ENCODE data around the gene MEDAG. TPM values are rescaled to one million over a fixed set of nuclear protein-coding genes. Genes with fewer than 3 reads are reported as not detected.

The MEDAG gene
- total RNA-seq, 1 donor from 2014 or later, result not detected

DNA sequence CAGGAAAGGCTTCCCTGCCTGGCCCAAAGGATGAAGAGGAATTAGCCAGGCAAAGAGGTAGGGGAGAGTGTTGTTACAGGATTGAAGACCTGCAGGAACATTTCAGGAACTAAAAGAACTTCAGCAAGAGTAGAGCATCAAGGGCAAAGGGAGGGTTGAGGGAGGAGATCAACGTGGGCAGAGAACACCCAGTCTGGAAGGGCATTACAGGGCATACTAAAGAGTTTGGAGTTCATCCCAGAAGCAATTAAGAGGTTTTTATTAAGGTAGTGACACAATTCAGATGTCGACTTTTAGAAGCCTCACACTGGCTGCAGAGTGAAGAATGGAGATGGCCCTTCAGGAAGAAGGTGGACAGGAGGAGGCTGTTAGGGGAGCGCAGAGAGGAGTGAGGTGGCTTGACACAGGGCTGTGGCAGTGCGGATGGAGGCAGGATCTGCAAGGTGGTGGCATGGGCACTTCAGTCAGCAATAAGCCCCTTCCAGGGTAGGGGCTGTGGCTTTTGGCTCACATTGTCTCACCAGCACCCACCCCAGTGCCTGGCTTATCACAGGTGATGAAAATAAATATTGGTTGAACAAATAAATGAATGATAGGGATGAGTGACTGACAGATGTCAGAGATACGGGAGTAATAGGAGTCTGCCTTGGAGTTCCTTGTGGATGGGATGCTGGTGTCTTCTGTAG, 51.3 kb downstream of the MEDAG start:
- no peak for DNase-seq (ENCODE audit: low spot score)
- H3K36me3 Mint-ChIP-seq, result no peaks in the 10 kb centered on the region

DNA sequence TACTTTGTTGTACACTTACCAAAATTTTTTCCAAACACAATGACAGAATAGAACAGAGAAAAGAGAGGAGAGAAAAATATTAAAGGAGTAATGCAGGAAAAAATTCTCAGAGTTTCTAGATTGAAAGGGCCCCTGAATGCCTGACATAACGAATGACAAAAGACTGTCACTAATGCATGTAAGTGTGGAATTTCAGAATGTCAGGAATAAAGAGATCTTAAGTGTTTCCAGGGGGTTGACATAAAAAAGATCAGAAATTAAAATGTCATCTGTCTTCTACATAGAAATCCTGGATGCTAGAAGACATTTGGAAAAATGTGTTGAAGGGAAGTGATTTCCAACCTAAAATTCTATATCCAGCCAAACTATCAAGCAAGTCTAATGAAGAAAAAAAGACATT, 53.6 kb downstream of the MEDAG start:
- peaks cover 13% of the 10 kb centered on the region for H3K9me3 Mint-ChIP-seq
- TF ChIP-seq EZH2 (IDR thresholded peaks at IDR 0.05), result no peak
- TF ChIP-seq, protein P1, sequence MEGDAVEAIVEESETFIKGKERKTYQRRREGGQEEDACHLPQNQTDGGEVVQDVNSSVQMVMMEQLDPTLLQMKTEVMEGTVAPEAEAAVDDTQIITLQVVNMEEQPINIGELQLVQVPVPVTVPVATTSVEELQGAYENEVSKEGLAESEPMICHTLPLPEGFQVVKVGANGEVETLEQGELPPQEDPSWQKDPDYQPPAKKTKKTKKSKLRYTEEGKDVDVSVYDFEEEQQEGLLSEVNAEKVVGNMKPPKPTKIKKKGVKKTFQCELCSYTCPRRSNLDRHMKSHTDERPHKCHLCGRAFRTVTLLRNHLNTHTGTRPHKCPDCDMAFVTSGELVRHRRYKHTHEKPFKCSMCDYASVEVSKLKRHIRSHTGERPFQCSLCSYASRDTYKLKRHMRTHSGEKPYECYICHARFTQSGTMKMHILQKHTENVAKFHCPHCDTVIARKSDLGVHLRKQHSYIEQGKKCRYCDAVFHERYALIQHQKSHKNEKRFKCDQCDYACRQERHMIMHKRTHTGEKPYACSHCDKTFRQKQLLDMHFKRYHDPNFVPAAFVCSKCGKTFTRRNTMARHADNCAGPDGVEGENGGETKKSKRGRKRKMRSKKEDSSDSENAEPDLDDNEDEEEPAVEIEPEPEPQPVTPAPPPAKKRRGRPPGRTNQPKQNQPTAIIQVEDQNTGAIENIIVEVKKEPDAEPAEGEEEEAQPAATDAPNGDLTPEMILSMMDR (IDR thresholded peaks at IDR 0.05), result no peak
- Histone ChIP-seq H3K79me2 (ENCODE audit: low read depth) (no peaks in the 10 kb centered on the region), H3F3A (ENCODE audit: low read depth) (no peaks in the 10 kb centered on the region), H3K4me1 (no peaks in the 10 kb centered on the region), H3K4me3 (no peak overlapping the region), H3K4me2 (no peak overlapping the region), H4K20me1 (ENCODE audit: low read depth) (no peaks in the 10 kb centered on the region), H3K9ac (no peak overlapping the region), H3K36me3 (no peaks in the 10 kb centered on the region), H2AFZ (replicated peaks) (no peak overlapping the region), H3K9me3 (ENCODE audit: low read depth) (no peaks in the 10 kb centered on the region), H3K27me3 (no peaks in the 10 kb centered on the region), H3K27ac (no peak overlapping the region)
- no peak overlapping the region for H3K27ac Mint-ChIP-seq
- no peaks in the 10 kb centered on the region for H3K36me3 Mint-ChIP-seq
- no peak for DNase-seq (ENCODE audit: low spot score)
- H3K4me3 Mint-ChIP-seq, result no peak overlapping the region
- peaks cover 4% of the 10 kb centered on the region for H3K4me1 Mint-ChIP-seq
- peaks cover 2% of the 10 kb centered on the region for H3K27me3 Mint-ChIP-seq (ENCODE audit: insufficient read depth, low read depth)

More for the DNA sequence above, 51.3 kb downstream of the MEDAG start:
- Histone ChIP-seq H3K4me2 (no peak overlapping the region), H3K27ac (no peak overlapping the region), H3K27me3 (no peaks in the 10 kb centered on the region), H4K20me1 (ENCODE audit: low read depth) (no peaks in the 10 kb centered on the region), H3K4me1 (no peaks in the 10 kb centered on the region), H2AFZ (replicated peaks) (no peak overlapping the region), H3F3A (ENCODE audit: low read depth) (no peaks in the 10 kb centered on the region), H3K9me3 (ENCODE audit: low read depth) (no peaks in the 10 kb centered on the region), H3K9ac (no peak overlapping the region), H3K4me3 (no peak overlapping the region), H3K36me3 (no peaks in the 10 kb centered on the region), H3K79me2 (ENCODE audit: low read depth) (no peaks in the 10 kb centered on the region)
- Mint-ChIP-seq H3K4me3 (no peak overlapping the region), H3K4me1 (no peaks in the 10 kb centered on the region), H3K9me3 (peaks cover 11% of the 10 kb centered on the region), H3K27ac (no peak overlapping the region), H3K27me3 (ENCODE audit: insufficient read depth, low read depth) (peaks cover 2% of the 10 kb centered on the region)
- TF ChIP-seq, protein P1 (IDR thresholded peaks at IDR 0.05), result no peak
- TF ChIP-seq EZH2 (IDR thresholded peaks at IDR 0.05) (no peak), EZH2phosphoT487 (IDR thresholded peaks at IDR 0.05) (no peak)

DNA sequence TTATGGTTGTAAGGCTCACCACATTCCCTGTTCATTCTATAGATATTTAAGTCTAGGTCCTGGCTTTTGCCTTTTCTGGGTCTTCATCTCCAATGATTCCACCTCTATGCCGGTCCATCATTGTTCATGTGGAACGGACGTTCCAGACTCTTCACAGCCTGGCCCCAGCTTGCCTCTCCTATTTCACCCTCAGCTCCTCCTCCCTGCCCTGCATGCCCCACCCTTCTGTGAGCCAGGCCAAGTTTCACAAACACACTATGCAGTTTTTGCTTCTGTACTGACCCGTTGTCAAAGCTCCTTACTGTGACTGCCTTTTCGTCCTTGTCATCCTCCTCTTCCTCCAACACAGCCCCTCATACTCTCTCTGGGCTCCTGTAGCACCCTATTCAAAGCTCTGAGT, 57.7 kb downstream of the MEDAG start:
- TF ChIP-seq EZH2phosphoT487 (IDR thresholded peaks at IDR 0.05) (no peak), EZH2 (IDR thresholded peaks at IDR 0.05) (no peak)
- TF ChIP-seq, protein P1 (IDR thresholded peaks at IDR 0.05), result no peak
- H3K4me1 Mint-ChIP-seq, result peaks cover 5% of the 10 kb centered on the region
- Histone ChIP-seq H2AFZ (replicated peaks) (no peak overlapping the region), H3K27me3 (no peaks in the 10 kb centered on the region), H3K4me1 (no peaks in the 10 kb centered on the region), H3K9ac (no peak overlapping the region), H3K4me3 (no peak overlapping the region), H3F3A (ENCODE audit: low read depth) (no peaks in the 10 kb centered on the region), H4K20me1 (ENCODE audit: low read depth) (no peaks in the 10 kb centered on the region), H3K4me2 (no peak overlapping the region), H3K9me3 (ENCODE audit: low read depth) (no peaks in the 10 kb centered on the region), H3K27ac (no peak overlapping the region), H3K79me2 (ENCODE audit: low read depth) (no peaks in the 10 kb centered on the region), H3K36me3 (no peaks in the 10 kb centered on the region)
- H3K36me3 Mint-ChIP-seq, result no peaks in the 10 kb centered on the region
- H3K9me3 Mint-ChIP-seq, result peaks cover 22% of the 10 kb centered on the region
- H3K4me3 Mint-ChIP-seq, result no peak overlapping the region
- no peak for DNase-seq (ENCODE audit: low spot score)
- H3K27ac Mint-ChIP-seq, result no peak overlapping the region
- H3K27me3 Mint-ChIP-seq (ENCODE audit: insufficient read depth, low read depth), result peaks cover 2% of the 10 kb centered on the region
